GM23248 (cell line): ENCODE results near the gene NCOA5.

Experiments
- EZH2 ChIP-seq: fragments of 200-600 bp; sonication (generic); IDR thresholded peaks from 2 replicates; pipeline ENCODE4 v1.6.1; 2018; ENCODE audit warnings: antibody characterized with exemption, mild to moderate bottlenecking; ENCODE audit not compliant: insufficient read depth, poor library complexity, severe bottlenecking
- EZH2phosphoT487 ChIP-seq: fragments of 200-600 bp; sonication (generic); IDR thresholded peaks from 2 replicates; pipeline ENCODE4 v1.6.1; 2018; ENCODE audit warnings: antibody characterized with exemption, moderate library complexity, mild to moderate bottlenecking, low read depth; ENCODE audit not compliant: insufficient read depth

DNA sequence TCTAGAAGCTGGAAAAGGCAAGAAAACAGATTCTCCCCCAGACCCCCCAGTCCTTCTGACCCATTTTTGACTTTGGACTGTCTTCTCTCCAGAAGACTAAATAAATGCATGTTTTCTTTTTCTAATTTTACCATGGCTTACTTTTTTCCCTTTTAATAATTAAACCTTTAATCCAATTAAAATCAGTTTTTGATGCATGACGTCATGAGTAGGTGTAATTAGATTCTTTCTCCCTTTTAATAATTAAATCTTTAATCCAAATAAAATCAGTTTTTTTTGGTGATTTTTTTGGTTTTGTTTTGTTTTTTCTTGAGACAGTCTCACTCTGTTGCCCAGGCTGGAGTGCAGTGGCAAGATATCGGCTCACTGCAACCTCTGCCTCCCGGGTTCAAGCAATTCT, 13.2 kb upstream of the NCOA5 start:
- TF ChIP-seq EZH2 (no peak), EZH2phosphoT487 (no peak)
